Breast epithelium (tissue), 4 donors: ENCODE measurements around the gene NEU2. TPM values are rescaled to one million over a fixed set of nuclear protein-coding genes. Genes with fewer than 3 reads are reported as not detected.

Experiments
- DNase-seq, 2 donors: peaks; one replicate each; pipeline ENCODE4 v3.0.0-alpha.2; 2019; ENCODE audit warnings: low spot score in 2 of 2
- H3K27ac ChIP-seq, 2 donors: fragments of 200-600 bp; sonication (generic) in 1 of 2; one replicate each; pipeline ENCODE4 v1.5.1; 2016 to 2019; ENCODE audit warnings: mild to moderate bottlenecking in 1 of 2
- H3K27me3 ChIP-seq, 2 donors: fragments of 200-600 bp; sonication (generic) in 1 of 2; one replicate each; pipeline versions ENCODE4 v1.5.1 to v1.6.0; 2017 to 2019; ENCODE audit warnings: control low read depth in 1 of 2, mild to moderate bottlenecking in 1 of 2
- H3K36me3 ChIP-seq: fragments of 200-600 bp; one replicate; pipeline ENCODE4 v1.5.1; 2019
- H3K4me1 ChIP-seq, 2 donors: fragments of 200-600 bp; sonication (generic); one replicate each; pipeline ENCODE4 v1.5.1; 2016 to 2019; ENCODE audit warnings: control low read depth in 1 of 2
- H3K4me3 ChIP-seq, 3 donors: fragments of 200-600 bp; sonication (generic); 1 replicate in 2 of 3; 2 replicates in 1 of 3; pipeline ENCODE4 v1.5.1; 2016 to 2019; ENCODE audit warnings: mild to moderate bottlenecking in 3 of 3, moderate library complexity in 2 of 3
- H3K9me3 ChIP-seq, 2 donors: fragments of 200-600 bp; sonication (generic) in 1 of 2; one replicate each; pipeline ENCODE4 v1.5.1; 2016 to 2019; ENCODE audit warnings: control low read depth in 1 of 2
- POLR2A ChIP-seq: fragments of 450-650 bp; IDR thresholded peaks from one replicate; pipeline ENCODE4 v1.6.1; 2016; ENCODE audit warnings: antibody characterized with exemption, mild to moderate bottlenecking, moderate library complexity
- POLR2AphosphoS5 ChIP-seq, 3 donors: sonication (generic); formaldehyde crosslinking; IDR thresholded peaks; one replicate each; pipeline ENCODE4 v1.6.1; 2017; ENCODE audit warnings: antibody characterized with exemption in 3 of 3
- intact Hi-C: fragments of 100-400 bp; cut with DNase I; formaldehyde crosslinking; loops from one replicate; pipeline ENCODE4 v1.15.1; 2023; ENCODE audit warnings: low total_unique reads
- total RNA-seq, 3 donors: library from RNA; depleted of rRNA; stranded (reverse); fragments of >200 nt; gene quantifications; one replicate each; pipeline ENCODE4 v1.1.0, GENCODE V29; 2016
- TF ChIP-seq, protein P1 (sequence below), 3 donors: fragments of 450-650 bp; IDR thresholded peaks; one replicate each; pipeline ENCODE4 v1.5.1; 2016 to 2017; ENCODE audit warnings: antibody characterized with exemption in 3 of 3, mild to moderate bottlenecking in 3 of 3, moderate library complexity in 3 of 3

NEU2 gene
- total RNA-seq, 3 donors from 2014 or later, result not detected

- intact Hi-C loops, result no loop called here
- Histone ChIP-seq H3K27me3 (no peaks in the 10 kb centered on the region), H3K4me3 (peak overlapping the region in 1 of 3 donors; percentile 61), H3K9me3 (no peaks in the 10 kb centered on the region), H3K36me3 (no peaks in the 10 kb centered on the region), H3K4me1 (no peaks in the 10 kb centered on the region), H3K27ac (peak overlapping the region; percentile 68 to 85)
- TF ChIP-seq POLR2AphosphoS5 (IDR thresholded peaks at IDR 0.05) (no peak), POLR2A (no peak)
- TF ChIP-seq, protein P1, sequence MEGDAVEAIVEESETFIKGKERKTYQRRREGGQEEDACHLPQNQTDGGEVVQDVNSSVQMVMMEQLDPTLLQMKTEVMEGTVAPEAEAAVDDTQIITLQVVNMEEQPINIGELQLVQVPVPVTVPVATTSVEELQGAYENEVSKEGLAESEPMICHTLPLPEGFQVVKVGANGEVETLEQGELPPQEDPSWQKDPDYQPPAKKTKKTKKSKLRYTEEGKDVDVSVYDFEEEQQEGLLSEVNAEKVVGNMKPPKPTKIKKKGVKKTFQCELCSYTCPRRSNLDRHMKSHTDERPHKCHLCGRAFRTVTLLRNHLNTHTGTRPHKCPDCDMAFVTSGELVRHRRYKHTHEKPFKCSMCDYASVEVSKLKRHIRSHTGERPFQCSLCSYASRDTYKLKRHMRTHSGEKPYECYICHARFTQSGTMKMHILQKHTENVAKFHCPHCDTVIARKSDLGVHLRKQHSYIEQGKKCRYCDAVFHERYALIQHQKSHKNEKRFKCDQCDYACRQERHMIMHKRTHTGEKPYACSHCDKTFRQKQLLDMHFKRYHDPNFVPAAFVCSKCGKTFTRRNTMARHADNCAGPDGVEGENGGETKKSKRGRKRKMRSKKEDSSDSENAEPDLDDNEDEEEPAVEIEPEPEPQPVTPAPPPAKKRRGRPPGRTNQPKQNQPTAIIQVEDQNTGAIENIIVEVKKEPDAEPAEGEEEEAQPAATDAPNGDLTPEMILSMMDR (IDR thresholded peaks at IDR 0.05), result no peak
- peak in 1 of 2 donors; percentile 39 for DNase-seq
These were observed 27.0 kb downstream of the NEU2 start for GRCh38 chr2:233059547-233059796.

- intact Hi-C loops, result no loop called here
- peak within 1 kb of the TSS; percentile 68 to 85 for H3K27ac ChIP-seq
- peak in 1 of 2 donors; percentile 48 for DNase-seq
- TF ChIP-seq, protein P1 (IDR thresholded peaks at IDR 0.05), result no peak
- no peak for TF ChIP-seq POLR2AphosphoS5 (IDR thresholded peaks at IDR 0.05)
- no peak for TF ChIP-seq POLR2A
- H3K9me3 ChIP-seq, result no peaks in the 10 kb centered on the region
- peak within 1 kb of the TSS; percentile 41 to 61 (median 46) for H3K4me3 ChIP-seq
- no peaks in the 10 kb centered on the region for H3K36me3 ChIP-seq
- no peaks in the 10 kb centered on the region for H3K27me3 ChIP-seq
- H3K4me1 ChIP-seq, result no peaks in the 10 kb centered on the region
These were observed 27.5 kb downstream of the NEU2 start, which contains the start of gene INPP5D for GRCh38 chr2:233059797-233060500. Gene INPP5D, plus strand, starts transcription at chr2:233060342. Its CDS starts 137 bp downstream, at chr2:233060479.

GRCh38 chr2:233060501-233060979 lies 28.1 kb downstream of the NEU2 start:
- DNase-seq, result no peak
- Histone ChIP-seq H3K36me3 (no peaks in the 10 kb centered on the region), H3K9me3 (no peaks in the 10 kb centered on the region), H3K27me3 (no peaks in the 10 kb centered on the region), H3K4me1 (no peaks in the 10 kb centered on the region), H3K27ac (peak overlapping the region; percentile 68 to 85), H3K4me3 (peak overlapping the region; percentile 41 to 61 (median 46))
- intact Hi-C loops, result no loop called here
- no peak for TF ChIP-seq POLR2A
- TF ChIP-seq POLR2AphosphoS5 (IDR thresholded peaks at IDR 0.05), result no peak
- TF ChIP-seq, protein P1 (IDR thresholded peaks at IDR 0.05), result no peak

DNA sequence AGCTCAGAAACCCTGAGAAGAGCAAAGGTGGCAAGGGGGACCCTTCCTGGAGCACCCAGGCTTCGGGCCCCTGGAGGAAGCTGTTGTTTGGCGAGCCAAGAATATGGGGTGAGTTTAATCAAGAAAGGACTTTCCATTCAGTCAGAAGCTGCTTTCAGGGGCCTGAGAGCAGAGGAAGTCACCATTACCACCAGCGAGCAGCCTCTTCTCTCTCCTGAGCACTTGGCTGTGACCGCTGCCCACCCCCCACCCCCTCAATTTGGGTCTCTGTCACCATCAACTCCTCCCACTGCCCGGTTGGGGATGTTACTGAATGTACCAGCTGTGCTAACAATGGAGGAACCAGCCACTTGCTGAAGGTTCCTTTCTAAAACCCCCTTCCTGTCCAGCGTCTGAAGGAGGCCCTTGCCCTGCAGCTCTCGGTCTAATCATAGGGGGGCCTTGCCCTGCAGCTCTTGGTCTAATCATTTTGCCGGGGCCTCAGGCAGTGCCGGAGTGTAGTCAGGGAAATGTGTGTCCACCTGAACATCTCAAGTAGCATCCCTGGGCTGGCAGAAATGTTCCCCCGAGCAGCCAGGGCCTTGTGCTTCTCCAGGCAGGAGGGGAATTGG lies 28.6 kb downstream of the NEU2 start:
- peak overlapping the region; percentile 41 to 61 (median 46) for H3K4me3 ChIP-seq
- peak overlapping the region in 1 of 2 donors; percentile 85 for H3K27ac ChIP-seq
- no peaks in the 10 kb centered on the region for H3K27me3 ChIP-seq
- no peaks in the 10 kb centered on the region for H3K9me3 ChIP-seq
- no peak for TF ChIP-seq POLR2A
- TF ChIP-seq, protein P1 (IDR thresholded peaks at IDR 0.05), result no peak
- no peak for TF ChIP-seq POLR2AphosphoS5 (IDR thresholded peaks at IDR 0.05)
- no peaks in the 10 kb centered on the region for H3K36me3 ChIP-seq
- no peaks in the 10 kb centered on the region for H3K4me1 ChIP-seq
- intact Hi-C loops, result no loop called here
- peak in 1 of 2 donors; percentile 37 for DNase-seq
